ENCODE results near the gene GFRA4.
"Not testable (repeated sequence)": the region's sequence is repeated elsewhere in the genome, so short reads cannot be mapped to it uniquely, and the experiment has no call there.

Gene GFRA4

DNA sequence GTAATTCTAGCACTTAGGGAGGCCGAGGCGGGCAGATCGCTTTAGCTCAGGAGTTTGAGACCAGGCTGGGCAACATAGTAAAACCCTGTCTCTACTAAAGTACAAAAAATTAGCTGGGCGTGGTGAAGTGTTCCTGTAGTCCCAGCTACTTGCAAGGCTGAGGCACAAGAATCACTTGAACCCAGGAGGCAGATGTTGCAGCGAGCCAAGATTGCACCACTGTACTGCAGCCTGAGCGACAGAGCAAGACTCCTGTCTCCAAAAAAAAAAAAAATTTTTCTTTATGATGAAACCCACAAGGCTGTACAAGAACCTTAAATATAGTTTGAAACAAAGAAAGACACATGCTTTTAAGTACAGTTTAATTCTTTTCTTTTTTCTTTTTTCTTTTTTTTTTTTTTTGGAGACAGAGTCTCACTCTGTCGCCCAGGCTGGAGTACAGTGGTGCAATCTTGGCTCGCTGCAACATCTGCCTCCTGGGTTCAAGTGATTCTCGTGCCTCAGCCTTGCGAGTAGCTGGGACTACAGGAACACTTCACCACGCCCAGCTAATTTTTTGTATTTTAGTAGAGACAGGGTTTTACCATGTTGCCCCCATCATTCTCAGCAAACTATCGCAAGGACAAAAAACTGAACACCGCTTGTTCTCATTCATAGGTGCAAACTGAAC, 47.9 kb downstream of the GFRA4 start:
- DNase-seq (ENCODE audit: low read depth): not testable (repeated sequence)

GRCh38 chr20:3614466-3614865, 48.7 kb downstream of the GFRA4 start:
- DNase-seq (ENCODE audit: low read depth): no peak

- no peak for DNase-seq (ENCODE audit: low read depth)
These were observed 49.3 kb downstream of the GFRA4 start for GRCh38 chr20:3613821-3614440.

DNA sequence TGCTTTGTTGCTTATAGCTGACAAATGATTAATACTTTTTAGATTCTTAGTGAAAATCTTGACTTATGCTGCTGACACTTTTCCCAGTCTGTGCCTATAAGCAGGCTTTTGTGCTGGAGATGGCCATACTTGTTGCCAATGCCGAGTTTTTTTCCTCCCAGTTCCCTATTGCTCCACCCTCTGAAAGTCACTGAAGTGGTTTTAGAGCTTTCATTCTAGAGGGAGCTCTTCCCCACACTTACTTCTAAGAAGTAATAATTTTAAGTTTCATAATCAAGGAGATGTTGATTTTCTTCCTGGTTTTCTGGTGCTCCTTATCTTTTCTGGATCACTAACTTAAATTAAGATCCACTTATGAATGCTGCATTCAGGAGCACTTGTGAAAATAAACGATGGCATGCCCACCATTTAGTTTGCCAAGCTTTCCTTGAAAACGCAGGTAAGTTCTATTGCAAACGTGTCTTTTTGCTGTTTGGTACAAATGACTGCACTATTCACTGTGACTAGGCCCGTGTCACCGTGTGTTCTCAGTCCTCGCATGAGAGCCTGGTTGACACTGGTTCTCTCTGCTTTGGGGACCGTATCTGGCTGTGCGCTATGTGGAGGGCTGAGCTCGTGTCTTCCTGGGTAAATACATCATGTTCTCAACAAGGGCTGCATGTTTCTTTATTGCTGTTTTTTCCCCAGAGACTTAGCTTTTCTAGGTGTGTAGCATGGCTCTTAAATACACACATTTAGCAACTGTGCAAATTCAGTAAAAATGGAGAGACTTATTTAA, 50.2 kb downstream of the GFRA4 start:
- no peak for DNase-seq (ENCODE audit: low read depth)

DNA sequence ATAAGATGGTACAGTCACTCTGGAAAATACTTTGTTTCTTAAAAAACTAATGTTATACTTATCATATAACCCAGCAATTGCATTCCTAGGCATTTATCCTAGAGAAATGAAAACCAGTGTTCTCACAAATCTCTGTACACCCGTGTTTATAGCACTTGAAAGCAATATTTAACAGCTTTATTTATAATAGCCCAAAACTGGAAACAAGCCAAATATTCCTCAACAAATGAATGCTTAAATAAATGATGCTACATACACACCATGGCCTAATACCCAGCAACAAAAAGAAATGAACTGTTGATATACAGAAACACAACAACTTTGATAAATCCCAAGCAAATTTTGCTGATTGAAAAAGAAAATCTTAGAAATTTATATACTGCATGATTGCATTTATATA, 51.3 kb downstream of the GFRA4 start:
- no peak for DNase-seq (ENCODE audit: low read depth)

All from stimulated activated CD8-positive, alpha-beta memory T cell treated with anti-CD3 and anti-CD28 coated beads, Interleukin-15, amount 100 ng/mL, for 24 hours (primary cell).